Panc1 (cell line): ENCODE measurements around the gene CD93. TPM values are rescaled to one million over a fixed set of nuclear protein-coding genes. Genes with fewer than 3 reads are reported as not detected.

ENCODE experiments used
- ATAC-seq: fragments of 200-7000 bp; cut with Tn5 transposase; 2 replicates; pipeline ENCODE4 v1.9.1; 2020; ENCODE audit warnings: mild to moderate bottlenecking, moderate library complexity
- BruUV-seq: library from RNA; stranded (reverse); fragments of 400-500 nt; replicated peaks from 2 replicates; lab custom pipeline; 2021; lab: Mats Ljungman, UMichigan
- CTCF ChIA-PET: fragments of 300-600 bp; sonication (Branson Sonifier 250); formaldehyde crosslinking; loops from one replicate; lab custom pipeline; 2022; ENCODE audit warnings: antibody characterized with exemption; lab: Charles Lee
- POLR2A ChIA-PET: fragments of 300-600 bp; sonication (Branson Sonifier 250); formaldehyde crosslinking; loops from one replicate; lab custom pipeline; 2022; ENCODE audit warnings: antibody characterized with exemption; lab: Charles Lee
- DNase-seq: peaks from one replicate; pipeline ENCODE4 v3.0.0-alpha.2; 2010; ENCODE audit warnings: low read depth, low spot score
- H3K27ac ChIP-seq: 2 replicates; pipeline ENCODE4 v1.5.1; 2011; ENCODE audit warnings: mild to moderate bottlenecking, low read length, inconsistent platforms
- H3K27me3 ChIP-seq: fragments of 200-500 bp; sonication (Bioruptor generic); 2 replicates; pipeline ENCODE4 v1.6.0; 2014; ENCODE audit warnings: low read length, inconsistent platforms; ENCODE audit not compliant: control insufficient read depth, insufficient read depth
- H3K36me3 ChIP-seq: fragments of 200-500 bp; sonication (Bioruptor generic); 2 replicates; pipeline ENCODE4 v1.5.1; 2014; ENCODE audit warnings: inconsistent platforms, mild to moderate bottlenecking, low read length, moderate library complexity; ENCODE audit not compliant: control insufficient read depth, insufficient read depth
- H3K4me1 ChIP-seq: 2 replicates; pipeline ENCODE4 v1.5.1; 2011; ENCODE audit warnings: inconsistent platforms, mild to moderate bottlenecking, low read length, moderate library complexity; ENCODE audit not compliant: control insufficient read depth, insufficient read depth
- H3K4me3 ChIP-seq, 2 experiments: 2 replicates each; pipeline ENCODE4 v1.5.1; 2011 to 2012; ENCODE audit warnings: low read depth in 2 of 2, low read length in 2 of 2, mild to moderate bottlenecking in 2 of 2, inconsistent platforms in 1 of 2, moderate library complexity in 1 of 2
- H3K9me3 ChIP-seq: fragments of 200-500 bp; sonication (Bioruptor generic); 2 replicates; pipeline ENCODE4 v1.5.1; 2014; ENCODE audit warnings: low read depth, mild to moderate bottlenecking, inconsistent platforms, low read length, moderate library complexity; ENCODE audit not compliant: control insufficient read depth, insufficient read depth
- POLR2AphosphoS5 ChIP-seq: IDR thresholded peaks from 2 replicates; pipeline ENCODE4 v1.6.1; 2012; ENCODE audit warnings: mild to moderate bottlenecking, low read depth, low read length, moderate library complexity
- SIN3A ChIP-seq: IDR thresholded peaks from 2 replicates; pipeline ENCODE4 v1.6.1; 2012; ENCODE audit warnings: low read depth, mild to moderate bottlenecking, low read length, moderate library complexity, borderline replicate concordance; ENCODE audit not compliant: insufficient read depth
- TCF7L2 ChIP-seq: IDR thresholded peaks from 2 replicates; pipeline ENCODE4 v1.6.1; 2011; ENCODE audit warnings: mild to moderate bottlenecking, low read depth, low read length, inconsistent platforms
- in situ Hi-C: cut with HindIII; loops from 2 replicates; pipeline ENCODE4 v1.10.0; 2016; ENCODE audit warnings: low sequenced_read_pairs, low pct_unique_long_range_greater_than_20kb
- intact Hi-C: fragments of 100-400 bp; cut with micrococcal nuclease; formaldehyde crosslinking; loops from one replicate; pipeline ENCODE4 v1.10.0; 2022; ENCODE audit not compliant: unreplicated experiment
- total RNA-seq: library from RNA; stranded (reverse); gene quantifications from one replicate; pipeline ENCODE4 v1.2.1, GENCODE V29; 2021; ENCODE audit not compliant: unreplicated experiment
- TF ChIP-seq, protein P1 (sequence below), 2 experiments: IDR thresholded peaks; 2 replicates each; pipeline ENCODE4 v1.6.1; 2011 to 2012; ENCODE audit warnings: low read depth in 2 of 2, control low read depth in 1 of 2, low read length in 1 of 2, mild to moderate bottlenecking in 1 of 2, moderate library complexity in 1 of 2; ENCODE audit not compliant: insufficient read depth in 1 of 2
- TF ChIP-seq, protein P2 (sequence below): fragments of 450-650 bp; IDR thresholded peaks from 2 replicates; pipeline ENCODE4 v1.5.1; 2017; ENCODE audit warnings: mild to moderate bottlenecking

CD93 gene
- total RNA-seq, 1 experiment from 2014 or later = 0.10 TPM

DNA sequence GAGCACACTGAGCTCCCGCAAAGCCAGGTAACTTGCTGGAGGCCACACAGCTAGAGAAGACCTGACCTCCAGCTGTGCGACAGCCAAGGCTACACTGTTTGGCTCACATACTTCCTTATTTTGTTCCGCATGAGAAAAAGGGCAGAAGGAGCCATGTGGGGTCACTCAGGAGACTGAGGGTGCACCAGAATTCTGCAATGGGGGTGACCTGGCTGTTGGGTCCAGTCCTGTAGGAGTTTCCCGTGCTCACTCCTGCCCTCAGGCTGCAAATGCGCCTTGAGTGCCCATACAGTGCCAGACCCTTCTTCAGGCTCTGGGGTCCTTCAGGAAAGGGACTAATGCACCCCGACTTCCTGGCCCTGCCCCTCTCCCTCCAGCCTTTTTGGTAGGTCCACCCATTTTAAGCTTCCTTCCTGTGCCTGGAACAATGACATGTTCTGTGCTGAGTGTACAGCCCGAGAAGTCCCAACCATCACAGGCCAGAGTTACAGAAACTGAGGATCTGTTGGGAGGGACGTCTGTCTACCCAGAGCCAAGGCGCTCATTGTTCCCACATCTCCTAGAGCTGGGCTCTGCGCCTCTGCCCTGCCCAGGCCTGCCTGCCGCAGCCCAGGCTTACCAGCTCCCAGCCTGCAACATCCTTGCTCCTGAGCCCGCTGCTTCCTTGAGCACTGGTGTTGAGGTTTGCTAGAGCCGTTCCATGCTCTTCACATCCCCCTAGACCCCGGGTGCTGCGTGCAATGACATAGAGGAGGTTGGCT is 33.5 kb upstream of the CD93 start:
- BruUV-seq = no TSS peak
- intact Hi-C loops = no loop called here
- TF ChIP-seq SIN3A (no peak), POLR2AphosphoS5 (no peak), TCF7L2 (no peak)
- TF ChIP-seq, protein P1, sequence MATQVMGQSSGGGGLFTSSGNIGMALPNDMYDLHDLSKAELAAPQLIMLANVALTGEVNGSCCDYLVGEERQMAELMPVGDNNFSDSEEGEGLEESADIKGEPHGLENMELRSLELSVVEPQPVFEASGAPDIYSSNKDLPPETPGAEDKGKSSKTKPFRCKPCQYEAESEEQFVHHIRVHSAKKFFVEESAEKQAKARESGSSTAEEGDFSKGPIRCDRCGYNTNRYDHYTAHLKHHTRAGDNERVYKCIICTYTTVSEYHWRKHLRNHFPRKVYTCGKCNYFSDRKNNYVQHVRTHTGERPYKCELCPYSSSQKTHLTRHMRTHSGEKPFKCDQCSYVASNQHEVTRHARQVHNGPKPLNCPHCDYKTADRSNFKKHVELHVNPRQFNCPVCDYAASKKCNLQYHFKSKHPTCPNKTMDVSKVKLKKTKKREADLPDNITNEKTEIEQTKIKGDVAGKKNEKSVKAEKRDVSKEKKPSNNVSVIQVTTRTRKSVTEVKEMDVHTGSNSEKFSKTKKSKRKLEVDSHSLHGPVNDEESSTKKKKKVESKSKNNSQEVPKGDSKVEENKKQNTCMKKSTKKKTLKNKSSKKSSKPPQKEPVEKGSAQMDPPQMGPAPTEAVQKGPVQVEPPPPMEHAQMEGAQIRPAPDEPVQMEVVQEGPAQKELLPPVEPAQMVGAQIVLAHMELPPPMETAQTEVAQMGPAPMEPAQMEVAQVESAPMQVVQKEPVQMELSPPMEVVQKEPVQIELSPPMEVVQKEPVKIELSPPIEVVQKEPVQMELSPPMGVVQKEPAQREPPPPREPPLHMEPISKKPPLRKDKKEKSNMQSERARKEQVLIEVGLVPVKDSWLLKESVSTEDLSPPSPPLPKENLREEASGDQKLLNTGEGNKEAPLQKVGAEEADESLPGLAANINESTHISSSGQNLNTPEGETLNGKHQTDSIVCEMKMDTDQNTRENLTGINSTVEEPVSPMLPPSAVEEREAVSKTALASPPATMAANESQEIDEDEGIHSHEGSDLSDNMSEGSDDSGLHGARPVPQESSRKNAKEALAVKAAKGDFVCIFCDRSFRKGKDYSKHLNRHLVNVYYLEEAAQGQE (IDR thresholded peaks at IDR 0.05; ENCODE audit: insufficient read depth in 1 of 2, low read depth in 2 of 2, low read length in 1 of 2) = no peak
- TF ChIP-seq, protein P2, sequence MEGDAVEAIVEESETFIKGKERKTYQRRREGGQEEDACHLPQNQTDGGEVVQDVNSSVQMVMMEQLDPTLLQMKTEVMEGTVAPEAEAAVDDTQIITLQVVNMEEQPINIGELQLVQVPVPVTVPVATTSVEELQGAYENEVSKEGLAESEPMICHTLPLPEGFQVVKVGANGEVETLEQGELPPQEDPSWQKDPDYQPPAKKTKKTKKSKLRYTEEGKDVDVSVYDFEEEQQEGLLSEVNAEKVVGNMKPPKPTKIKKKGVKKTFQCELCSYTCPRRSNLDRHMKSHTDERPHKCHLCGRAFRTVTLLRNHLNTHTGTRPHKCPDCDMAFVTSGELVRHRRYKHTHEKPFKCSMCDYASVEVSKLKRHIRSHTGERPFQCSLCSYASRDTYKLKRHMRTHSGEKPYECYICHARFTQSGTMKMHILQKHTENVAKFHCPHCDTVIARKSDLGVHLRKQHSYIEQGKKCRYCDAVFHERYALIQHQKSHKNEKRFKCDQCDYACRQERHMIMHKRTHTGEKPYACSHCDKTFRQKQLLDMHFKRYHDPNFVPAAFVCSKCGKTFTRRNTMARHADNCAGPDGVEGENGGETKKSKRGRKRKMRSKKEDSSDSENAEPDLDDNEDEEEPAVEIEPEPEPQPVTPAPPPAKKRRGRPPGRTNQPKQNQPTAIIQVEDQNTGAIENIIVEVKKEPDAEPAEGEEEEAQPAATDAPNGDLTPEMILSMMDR = no peak
- ChIA-PET POLR2A (no interaction called here), CTCF (no interaction called here)
- H3K4me1 ChIP-seq = no peaks in the 10 kb centered on the region
- no peaks in the 10 kb centered on the region for H3K36me3 ChIP-seq
- H3K9me3 ChIP-seq = no peaks in the 10 kb centered on the region
- H3K4me3 ChIP-seq = no peak overlapping the region
- no peaks in the 10 kb centered on the region for H3K27me3 ChIP-seq
- in situ Hi-C loops = no loop called here
- DNase-seq = no peak
- no peak overlapping the region for H3K27ac ChIP-seq
- ATAC-seq = no peak; the same call in 1 of the 2 replicates

DNA sequence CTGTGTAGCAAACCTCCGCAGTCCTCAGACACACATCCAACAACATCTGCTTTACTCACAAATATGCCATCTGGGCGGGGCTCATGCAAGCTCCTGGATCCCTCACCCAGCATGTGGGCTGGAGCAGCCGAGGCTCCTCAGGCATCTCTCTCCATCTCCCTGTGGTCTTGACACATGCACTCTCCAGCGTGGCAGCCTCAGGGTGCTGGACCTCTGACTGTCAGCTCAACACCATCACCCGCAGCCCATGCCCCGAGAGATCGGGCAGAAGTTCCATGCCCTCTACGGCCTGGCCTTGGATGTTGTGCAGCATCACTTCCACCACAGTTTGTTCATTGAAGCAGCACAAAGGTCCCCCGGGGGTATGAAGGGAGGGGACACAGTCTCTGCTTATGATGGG is 32.6 kb upstream of the CD93 start:
- H3K27ac ChIP-seq = no peak overlapping the region
- CTCF ChIA-PET = no interaction called here
- intact Hi-C loops = no loop called here
- no TSS peak for BruUV-seq
- no peak overlapping the region for H3K4me3 ChIP-seq
- no peaks in the 10 kb centered on the region for H3K4me1 ChIP-seq
- TF ChIP-seq, protein P2 = no peak
- TF ChIP-seq SIN3A (no peak), TCF7L2 (no peak)
- in situ Hi-C loops = no loop called here
- DNase-seq (no peak), ATAC-seq (no peak)
- H3K36me3 ChIP-seq = no peaks in the 10 kb centered on the region
- no peaks in the 10 kb centered on the region for H3K27me3 ChIP-seq
- H3K9me3 ChIP-seq = no peaks in the 10 kb centered on the region
- POLR2A ChIA-PET = no interaction called here
